IPS DF 6.9 (cell line): ENCODE measurements around the gene SPATC1L.
"Not testable (repeated sequence)": the region's sequence is repeated elsewhere in the genome, so short reads cannot be mapped to it uniquely, and the experiment has no call there.

ENCODE experiments used
- DNase-seq: peaks from one replicate; pipeline ENCODE4 v3.0.0-alpha.2; 2013; ENCODE audit warnings: low read depth, low spot score
- H3K27ac ChIP-seq: one replicate; pipeline ENCODE4 v1.5.1; 2013; ENCODE audit warnings: low read length, control low read depth
- H3K27me3 ChIP-seq: 2 replicates; pipeline ENCODE4 v1.6.1; 2013; ENCODE audit warnings: mild to moderate bottlenecking, low read length; ENCODE audit not compliant: control insufficient read depth, insufficient read depth
- H3K36me3 ChIP-seq: 2 replicates; pipeline ENCODE4 v1.6.1; 2013; ENCODE audit warnings: low read length; ENCODE audit not compliant: control insufficient read depth, insufficient read depth
- H3K4me1 ChIP-seq: 2 replicates; pipeline ENCODE4 v1.6.1; 2013; ENCODE audit warnings: low read length; ENCODE audit not compliant: control insufficient read depth, insufficient read depth
- H3K4me3 ChIP-seq: 2 replicates; pipeline ENCODE4 v1.5.1; 2013; ENCODE audit warnings: mild to moderate bottlenecking, low read length
- H3K9me3 ChIP-seq: 2 replicates; pipeline ENCODE4 v1.6.1; 2013; ENCODE audit warnings: low read length, inconsistent platforms; ENCODE audit not compliant: control insufficient read depth, insufficient read depth
- WGBS: extraction: QIAGEN DNeasy Blood & Tissue Kit; methylation state at CpG from one replicate; pipeline ENCODE4 v1.1.7; 2013; ENCODE audit warnings: mixed read lengths, missing lambda C conversion rate; ENCODE audit not compliant: insufficient read length, insufficient coverage; 5-methylcytosine and 5-hydroxymethylcytosine counted together

SPATC1L gene

GRCh38 chr21:46170436-46171193, 13.6 kb downstream of the SPATC1L start:
- DNase-seq, H3K4me3 ChIP-seq, H3K36me3 ChIP-seq, H3K27me3 ChIP-seq, H3K9me3 ChIP-seq, H3K27ac ChIP-seq, H3K4me1 ChIP-seq: not testable (repeated sequence)
- WGBS = no CpG with 5 or more reads among the region's 1 CpG

- Histone ChIP-seq H3K27me3 (no peaks in the 10 kb centered on the region), H3K9me3 (no peaks in the 10 kb centered on the region; the same call in 1 of the 2 replicates), H3K36me3 (no peaks in the 10 kb centered on the region; the same call in 1 of the 2 replicates), H3K4me1 (no peaks in the 10 kb centered on the region; the same call in 1 of the 2 replicates), H3K4me3 (no peak overlapping the region), H3K27ac (no peak overlapping the region)
- DNase-seq = no peak
- WGBS = no CpG with 5 or more reads among the region's 8 CpGs
Observed at GRCh38 chr21:46168659-46169386, 15.4 kb downstream of the SPATC1L start.

GRCh38 chr21:46168238-46168637, 16.0 kb downstream of the SPATC1L start:
- no peak overlapping the region for H3K4me3 ChIP-seq
- H3K27me3 ChIP-seq = no peaks in the 10 kb centered on the region
- H3K27ac ChIP-seq = no peak overlapping the region
- DNase-seq = no peak
- H3K9me3 ChIP-seq = no peaks in the 10 kb centered on the region; the same call in 1 of the 2 replicates
- WGBS = no CpG with 5 or more reads among the region's 14 CpGs
- no peaks in the 10 kb centered on the region; the same call in 1 of the 2 replicates for H3K4me1 ChIP-seq
- no peaks in the 10 kb centered on the region; the same call in 1 of the 2 replicates for H3K36me3 ChIP-seq

GRCh38 chr21:46165098-46165497, 19.2 kb downstream of the SPATC1L start:
- Histone ChIP-seq H3K36me3 (peaks cover 8% of the 10 kb centered on the region), H3K9me3 (no peaks in the 10 kb centered on the region), H3K27me3 (no peaks in the 10 kb centered on the region), H3K27ac (no peak overlapping the region), H3K4me1 (no peaks in the 10 kb centered on the region; the same call in 1 of the 2 replicates), H3K4me3 (no peak overlapping the region)
- DNase-seq = no peak

- no peak overlapping the region for H3K27ac ChIP-seq
- no peaks in the 10 kb centered on the region for H3K27me3 ChIP-seq
- H3K36me3 ChIP-seq = peaks cover 8% of the 10 kb centered on the region
- WGBS = no CpG with 5 or more reads among the region's 4 CpGs
- H3K4me1 ChIP-seq = no peaks in the 10 kb centered on the region; the same call in 1 of the 2 replicates
- DNase-seq = no peak
- no peak overlapping the region for H3K4me3 ChIP-seq
- H3K9me3 ChIP-seq = no peaks in the 10 kb centered on the region
Observed at GRCh38 chr21:46163380-46163779, 20.9 kb downstream of the SPATC1L start.

GRCh38 chr21:46161633-46162592, 22.3 kb downstream of the SPATC1L start:
- no peaks in the 10 kb centered on the region for H3K4me1 ChIP-seq
- H3K9me3 ChIP-seq = no peaks in the 10 kb centered on the region
- no peaks in the 10 kb centered on the region for H3K27me3 ChIP-seq
- H3K36me3 ChIP-seq = peaks cover 8% of the 10 kb centered on the region; the same call in 1 of the 2 replicates
- no CpG with 5 or more reads among the region's 72 CpGs for WGBS
- H3K27ac ChIP-seq = no peak overlapping the region
- H3K4me3 ChIP-seq = no peak overlapping the region; the same call in 1 of the 2 replicates
- no peak for DNase-seq

GRCh38 chr21:46160907-46161632, 23.2 kb downstream of the SPATC1L start:
- DNase-seq = no peak
- peaks cover 8% of the 10 kb centered on the region; the same call in 1 of the 2 replicates for H3K36me3 ChIP-seq

GRCh38 chr21:46160657-46160906, 23.7 kb downstream of the SPATC1L start:
- Histone ChIP-seq H3K36me3 (peaks cover 8% of the 10 kb centered on the region; the same call in 1 of the 2 replicates), H3K27me3 (no peaks in the 10 kb centered on the region), H3K4me3 (no peak overlapping the region), H3K9me3 (no peaks in the 10 kb centered on the region), H3K4me1 (no peaks in the 10 kb centered on the region), H3K27ac (no peak overlapping the region)
- no CpG with 5 or more reads among the region's 22 CpGs for WGBS
- no peak for DNase-seq

More at GRCh38 chr21:46160907-46161632, 23.2 kb downstream of the SPATC1L start:
- Histone ChIP-seq H3K27ac (no peak overlapping the region), H3K4me1 (no peaks in the 10 kb centered on the region), H3K4me3 (no peak overlapping the region), H3K27me3 (no peaks in the 10 kb centered on the region), H3K9me3 (no peaks in the 10 kb centered on the region)
- no CpG with 5 or more reads among the region's 72 CpGs for WGBS

GRCh38 chr21:46159841-46160656, 24.2 kb downstream of the SPATC1L start:
- DNase-seq = no peak
- H3K36me3 ChIP-seq = peaks cover 8% of the 10 kb centered on the region; the same call in 1 of the 2 replicates
- no peak overlapping the region for H3K4me3 ChIP-seq
- H3K4me1 ChIP-seq = no peaks in the 10 kb centered on the region
- H3K9me3 ChIP-seq = no peaks in the 10 kb centered on the region
- H3K27me3 ChIP-seq = no peaks in the 10 kb centered on the region
- H3K27ac ChIP-seq = no peak overlapping the region
- no CpG with 5 or more reads among the region's 32 CpGs for WGBS
